Aorta (tissue), 5 donors: Measurements from ENCODE around the gene GNAO1. TPM values are rescaled to one million over a fixed set of nuclear protein-coding genes. Genes with fewer than 3 reads are reported as not detected.

ENCODE experiments used
- ATAC-seq: fragments of 200-7000 bp; cut with Tn5 transposase; one replicate; pipeline ENCODE4 v1.9.1; 2022; ENCODE audit warnings: moderate library complexity; ENCODE audit not compliant: low FRiP score
- DNase-seq, 2 donors: peaks; one replicate each; pipeline ENCODE4 v3.0.0-alpha.2; 2020
- H3K27ac ChIP-seq, 2 donors: one replicate each; pipeline ENCODE4 v1.5.1; 2013; ENCODE audit warnings: low read length in 2 of 2, mild to moderate bottlenecking in 2 of 2, moderate library complexity in 2 of 2, control low read depth in 1 of 2, inconsistent platforms in 1 of 2, low read depth in 1 of 2
- H3K27me3 ChIP-seq, 2 donors: one replicate each; pipeline ENCODE4 v1.6.1; 2013; ENCODE audit warnings: control low read depth in 1 of 2, low read length in 1 of 2, mild to moderate bottlenecking in 1 of 2, moderate library complexity in 1 of 2; ENCODE audit not compliant: insufficient read depth in 2 of 2, control insufficient read depth in 1 of 2
- H3K36me3 ChIP-seq, 2 donors: one replicate each; pipeline ENCODE4 v1.6.1; 2013; ENCODE audit warnings: control low read depth in 1 of 2, low read length in 1 of 2, mild to moderate bottlenecking in 1 of 2; ENCODE audit not compliant: insufficient read depth in 2 of 2, control insufficient read depth in 1 of 2
- H3K4me1 ChIP-seq, 2 donors: one replicate each; pipeline ENCODE4 v1.6.1; 2013; ENCODE audit warnings: low read length in 2 of 2, control low read depth in 1 of 2, mild to moderate bottlenecking in 1 of 2, moderate library complexity in 1 of 2; ENCODE audit not compliant: insufficient read depth in 2 of 2, control insufficient read depth in 1 of 2
- H3K4me3 ChIP-seq, 2 donors: one replicate each; pipeline ENCODE4 v1.5.1; 2013; ENCODE audit warnings: low read length in 2 of 2, control low read depth in 1 of 2, mild to moderate bottlenecking in 1 of 2
- H3K9me3 ChIP-seq: one replicate; pipeline ENCODE4 v1.6.1; 2013; ENCODE audit warnings: mild to moderate bottlenecking, low read length; ENCODE audit not compliant: control insufficient read depth
- WGBS, 2 donors: extraction: QIAGEN DNeasy Blood & Tissue Kit; methylation state at CpG; one replicate each; pipeline ENCODE4 v1.1.7; 2013; 5-methylcytosine and 5-hydroxymethylcytosine counted together
- intact Hi-C, 2 donors: fragments of 100-400 bp; cut with DNase I; formaldehyde crosslinking; loops; one replicate each; pipeline versions ENCODE4 v1.14.2 to v1.15.0; 2022
- polyA plus RNA-seq, 2 donors: library from polyadenylated mRNA; stranded (reverse); fragments of 200-250 nt; gene quantifications; one replicate each; pipeline ENCODE4 v1.2.3, GENCODE V29; 2013
- total RNA-seq, 2 donors: library from RNA; stranded (reverse); fragmentation: NEBNext Ultra II Directional; extraction: Animal tissue kit (Norgen Biotek cat#: 25700); gene quantifications; one replicate each; pipeline ENCODE4 v1.2.1, GENCODE V29; 2021
- donor health status: healthy with polysubstance abuse.
- donor health status: Bipolar disorder and iron deficiency.
- donor health status: DM: no; HTN: no; CAD: no.
- donor health status: DM: no; HTN: no; CAD: no.
- donor health status: DM: yes; HTN: yes; CAD: no.

GNAO1 gene
- total and polyA plus RNA-seq, 4 donors = 0.63 to 16.2 (median 4.2) TPM

DNA sequence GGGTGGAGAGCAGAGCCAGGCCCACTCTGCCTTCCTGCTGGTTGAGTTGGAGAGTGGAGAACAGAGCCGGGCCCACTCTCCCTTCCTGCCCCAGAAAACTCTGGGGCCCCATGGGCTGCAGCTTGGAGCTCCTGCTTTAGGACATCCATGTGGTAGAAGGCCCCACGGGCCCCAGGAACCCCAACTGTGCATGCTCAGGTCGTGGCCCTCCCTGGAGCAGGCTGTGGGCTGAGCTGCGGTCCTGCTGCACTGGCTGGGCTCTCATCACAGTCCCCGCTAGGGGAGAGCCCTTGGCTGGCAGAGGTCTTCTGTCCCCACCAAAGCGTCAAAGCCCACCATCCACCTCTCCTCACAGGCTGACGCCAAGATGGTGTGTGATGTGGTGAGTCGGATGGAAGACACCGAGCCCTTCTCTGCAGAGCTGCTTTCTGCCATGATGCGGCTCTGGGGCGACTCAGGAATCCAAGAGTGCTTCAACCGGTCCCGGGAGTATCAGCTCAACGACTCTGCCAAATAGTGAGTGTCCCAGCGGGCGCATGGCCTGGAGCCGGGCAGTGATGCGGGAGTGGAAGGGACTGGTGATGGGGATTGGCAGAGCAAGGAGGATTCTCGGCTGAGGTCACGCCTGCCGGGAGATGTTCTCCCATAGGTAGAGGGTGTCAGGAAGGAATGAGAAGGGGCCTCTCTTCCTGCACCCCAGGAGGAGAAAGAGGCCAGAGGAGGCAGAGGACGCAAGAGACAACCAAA, 137.2 kb downstream of the GNAO1 start:
- WGBS, 2 donors = 91 to 93% methylated on average over 22 of the region's 22 CpGs
- Histone ChIP-seq H3K27ac (no peak overlapping the region), H3K9me3 (no peaks in the 10 kb centered on the region), H3K4me3 (no peak overlapping the region), H3K36me3 (no peaks in the 10 kb centered on the region), H3K27me3 (no peaks in the 10 kb centered on the region), H3K4me1 (no peaks in the 10 kb centered on the region)
- no peak for DNase-seq
- ATAC-seq = no peak
- intact Hi-C loops = no loop called here

DNA sequence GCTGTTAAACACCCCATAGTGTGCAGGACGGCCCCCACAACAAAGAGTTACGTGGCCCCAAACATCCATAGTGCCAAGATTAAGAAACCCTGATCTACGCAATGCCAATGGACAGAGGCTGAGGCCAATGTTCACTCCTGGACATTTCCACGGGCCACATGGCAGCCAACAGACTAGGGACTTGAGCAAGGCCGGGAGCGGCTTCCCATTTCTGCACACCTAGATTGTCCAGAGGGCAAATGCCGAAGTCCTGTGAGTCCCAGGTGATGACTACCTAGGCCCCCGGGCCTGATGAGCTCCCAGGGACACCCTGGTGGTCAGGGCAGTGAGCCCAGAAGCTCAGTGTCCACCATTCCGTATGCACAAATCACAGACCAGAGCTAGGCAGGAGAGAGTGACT, 138.6 kb downstream of the GNAO1 start:
- Histone ChIP-seq H3K9me3 (no peaks in the 10 kb centered on the region), H3K27me3 (no peaks in the 10 kb centered on the region), H3K4me1 (no peaks in the 10 kb centered on the region), H3K27ac (no peak overlapping the region), H3K36me3 (no peaks in the 10 kb centered on the region), H3K4me3 (no peak overlapping the region)
- ATAC-seq = no peak
- WGBS, 2 donors = 88 to 89% methylated on average over 9 of the region's 9 CpGs
- no peak for DNase-seq
- intact Hi-C loops = no loop called here

DNA sequence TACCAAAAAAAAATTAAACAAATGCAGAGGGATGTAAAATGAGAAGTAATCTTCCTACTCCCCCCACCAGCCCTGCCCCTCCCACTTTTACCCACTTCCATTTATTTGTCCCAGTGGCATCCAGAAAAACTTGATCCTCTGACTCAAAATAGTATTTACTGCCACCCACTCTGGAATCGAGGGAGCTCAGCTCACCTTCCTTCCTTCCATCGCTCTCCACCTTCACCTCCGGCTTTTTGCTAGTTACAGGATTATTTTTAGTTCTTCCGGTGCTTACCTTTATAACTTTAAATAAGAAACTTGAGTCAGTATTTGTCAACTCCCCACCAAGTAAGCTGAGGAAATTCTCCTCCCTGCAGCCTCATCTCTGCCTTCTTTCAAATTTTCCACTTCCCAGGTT, 139.2 kb downstream of the GNAO1 start:
- ATAC-seq (no peak), DNase-seq (no peak)
- intact Hi-C loops = no loop called here
- H3K36me3 ChIP-seq = no peaks in the 10 kb centered on the region
- no peaks in the 10 kb centered on the region for H3K9me3 ChIP-seq
- no peak overlapping the region for H3K27ac ChIP-seq
- WGBS, 2 donors = 89 to 94% methylated on average over 4 of the region's 4 CpGs
- H3K4me3 ChIP-seq = no peak overlapping the region
- no peaks in the 10 kb centered on the region for H3K27me3 ChIP-seq
- H3K4me1 ChIP-seq = no peaks in the 10 kb centered on the region

DNA sequence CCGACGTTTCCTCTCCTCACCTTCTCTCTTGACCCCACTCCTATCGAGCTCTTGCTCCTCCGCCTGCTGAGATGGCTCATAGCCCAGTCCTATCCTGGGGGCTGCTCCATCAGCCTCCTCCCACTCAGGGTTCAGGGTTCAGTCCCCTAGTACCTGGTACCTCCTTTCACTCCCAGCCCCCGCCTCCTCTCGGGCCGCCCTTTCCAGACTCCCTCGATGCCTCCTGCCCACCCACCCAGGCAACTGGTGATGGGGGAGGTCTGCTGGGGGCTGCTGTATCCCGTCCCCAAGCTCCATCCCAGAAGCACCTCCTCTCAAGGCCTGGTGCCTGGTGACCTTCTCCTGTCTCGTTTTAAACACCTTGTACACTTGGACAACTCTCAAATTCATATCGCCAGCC, 140.1 kb downstream of the GNAO1 start:
- Histone ChIP-seq H3K4me3 (no peak overlapping the region), H3K27ac (no peak overlapping the region), H3K9me3 (no peaks in the 10 kb centered on the region), H3K27me3 (no peaks in the 10 kb centered on the region), H3K4me1 (no peaks in the 10 kb centered on the region), H3K36me3 (no peaks in the 10 kb centered on the region)
- DNase-seq (no peak), ATAC-seq (no peak)
- WGBS, 2 donors = 87% methylated on average over 11 of the region's 11 CpGs
- intact Hi-C loops = no loop called here

DNA sequence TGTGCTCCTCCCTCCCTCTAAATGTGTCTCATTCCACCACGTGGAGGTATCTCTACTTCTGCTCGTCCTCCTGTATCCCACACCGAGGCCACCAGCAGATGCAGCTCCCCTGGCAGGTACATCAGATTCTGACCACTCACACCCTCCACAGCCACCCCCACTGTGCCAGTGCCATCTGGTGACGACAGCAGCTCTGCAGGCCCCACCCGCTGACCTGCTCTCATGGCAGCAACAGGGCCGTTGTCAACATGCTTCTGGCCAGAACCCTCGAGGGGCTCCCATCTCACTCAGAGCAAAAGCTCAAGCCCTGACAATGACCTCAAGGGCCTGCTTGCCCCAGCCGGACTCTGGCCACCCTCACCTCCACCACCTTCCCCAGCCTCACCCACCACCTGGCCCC, 140.6 kb downstream of the GNAO1 start:
- WGBS, 2 donors = 85 to 87% methylated on average over 8 of the region's 8 CpGs
- no peak overlapping the region for H3K27ac ChIP-seq
- no peaks in the 10 kb centered on the region for H3K9me3 ChIP-seq
- H3K4me1 ChIP-seq = no peaks in the 10 kb centered on the region
- no peaks in the 10 kb centered on the region for H3K36me3 ChIP-seq
- DNase-seq = no peak
- H3K4me3 ChIP-seq = no peak overlapping the region
- ATAC-seq = no peak
- intact Hi-C loops = no loop called here
- no peaks in the 10 kb centered on the region for H3K27me3 ChIP-seq

DNA sequence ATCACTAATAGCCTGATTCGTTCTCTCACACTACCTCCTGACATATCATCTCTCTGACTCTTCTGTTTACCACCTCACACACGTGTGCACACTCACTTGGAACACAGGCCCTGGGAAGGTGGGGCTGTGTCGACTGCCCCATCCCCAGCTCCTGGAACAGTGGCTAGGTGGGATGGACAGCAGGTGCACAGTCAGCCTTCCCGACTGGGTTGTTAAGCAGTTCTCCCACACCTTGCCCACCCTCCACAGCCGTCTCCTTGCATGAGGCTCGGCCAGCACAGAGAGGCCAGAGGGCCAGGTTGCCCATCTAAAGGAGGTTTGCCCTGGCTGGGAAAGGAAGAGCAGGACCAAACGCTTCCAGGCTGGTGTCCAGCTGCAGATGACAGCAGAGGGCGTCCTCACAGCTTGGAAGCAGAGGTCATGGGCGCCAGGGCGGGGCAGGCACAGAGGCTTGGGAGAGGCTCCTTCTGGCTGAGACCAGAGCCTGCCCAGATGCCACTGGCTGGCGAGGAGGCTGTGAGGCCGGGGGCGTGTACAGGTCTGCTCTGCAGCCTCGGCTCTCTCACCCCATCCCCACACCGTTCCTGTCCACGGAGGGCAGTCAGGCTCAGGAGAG, 141.3 kb downstream of the GNAO1 start:
- Histone ChIP-seq H3K27ac (no peak overlapping the region), H3K4me3 (no peak overlapping the region), H3K27me3 (no peaks in the 10 kb centered on the region), H3K36me3 (no peaks in the 10 kb centered on the region), H3K4me1 (no peaks in the 10 kb centered on the region), H3K9me3 (no peaks in the 10 kb centered on the region)
- WGBS, 2 donors = 68 to 79% methylated on average over 16 of the region's 16 CpGs
- intact Hi-C loops = no loop called here
- DNase-seq (peak in 1 of 2 donors; percentile 70), ATAC-seq (peak; percentile 6)

DNA sequence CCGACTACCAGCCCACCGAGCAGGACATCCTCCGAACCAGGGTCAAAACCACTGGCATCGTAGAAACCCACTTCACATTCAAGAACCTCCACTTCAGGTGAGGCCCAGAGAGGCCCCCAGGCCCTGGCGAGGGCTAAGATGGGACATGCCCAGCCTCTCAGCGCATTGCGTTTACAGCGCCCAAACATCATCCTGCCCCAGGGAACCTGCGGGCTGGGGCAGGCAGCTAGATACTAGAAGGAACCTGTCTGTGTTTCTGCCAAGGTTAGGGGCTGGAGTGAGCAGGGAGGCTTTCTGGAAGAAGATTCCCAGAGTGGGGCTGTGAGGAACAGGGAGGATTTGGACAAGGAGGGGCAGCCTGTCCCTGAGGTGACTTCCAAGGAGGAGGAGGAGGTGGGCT, 143.5 kb downstream of the GNAO1 start:
- Histone ChIP-seq H3K4me3 (no peak overlapping the region), H3K36me3 (no peaks in the 10 kb centered on the region), H3K4me1 (no peaks in the 10 kb centered on the region), H3K9me3 (no peaks in the 10 kb centered on the region), H3K27ac (no peak overlapping the region), H3K27me3 (no peaks in the 10 kb centered on the region)
- ATAC-seq (no peak), DNase-seq (no peak)
- intact Hi-C loops = no loop called here
- WGBS, 2 donors = 86 to 91% methylated on average over 9 of the region's 9 CpGs

DNA sequence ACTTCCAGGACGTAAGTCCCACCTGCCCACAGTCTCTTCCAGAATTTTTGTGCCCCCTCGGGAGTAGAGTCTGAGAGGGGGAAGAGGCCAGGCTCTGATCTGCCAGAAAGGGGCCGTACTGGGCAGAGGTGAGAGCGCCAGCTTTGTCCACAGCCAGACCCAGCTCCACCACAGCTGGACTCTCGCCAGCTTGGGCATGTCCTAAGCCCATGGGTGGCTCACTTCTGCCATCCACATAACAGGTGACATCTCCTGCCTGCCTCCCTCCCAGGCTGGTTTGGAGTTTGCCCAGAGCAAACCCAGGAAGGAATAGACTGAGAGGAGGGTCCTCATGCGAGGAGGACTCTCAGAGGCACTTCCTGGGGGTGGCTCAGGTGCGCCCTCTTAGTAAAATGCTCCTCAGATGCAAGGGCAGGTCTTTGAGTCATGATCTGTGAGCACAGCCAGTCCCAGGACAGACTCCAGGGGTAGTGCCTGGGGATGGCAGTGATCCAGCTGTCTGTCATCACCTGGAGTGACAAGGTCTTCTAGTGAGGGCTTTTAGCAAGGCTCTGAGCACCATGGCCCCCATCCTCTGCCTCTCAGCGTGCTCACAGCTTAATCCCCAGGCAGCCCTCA, 144.9 kb downstream of the GNAO1 start:
- Histone ChIP-seq H3K9me3 (no peaks in the 10 kb centered on the region), H3K4me1 (no peaks in the 10 kb centered on the region), H3K36me3 (no peaks in the 10 kb centered on the region), H3K27ac (no peak overlapping the region), H3K4me3 (no peak overlapping the region), H3K27me3 (no peaks in the 10 kb centered on the region)
- ATAC-seq (no peak), DNase-seq (no peak)
- WGBS, 2 donors = 88 to 91% methylated on average over 8 of the region's 8 CpGs
- intact Hi-C loops = no loop called here

DNA sequence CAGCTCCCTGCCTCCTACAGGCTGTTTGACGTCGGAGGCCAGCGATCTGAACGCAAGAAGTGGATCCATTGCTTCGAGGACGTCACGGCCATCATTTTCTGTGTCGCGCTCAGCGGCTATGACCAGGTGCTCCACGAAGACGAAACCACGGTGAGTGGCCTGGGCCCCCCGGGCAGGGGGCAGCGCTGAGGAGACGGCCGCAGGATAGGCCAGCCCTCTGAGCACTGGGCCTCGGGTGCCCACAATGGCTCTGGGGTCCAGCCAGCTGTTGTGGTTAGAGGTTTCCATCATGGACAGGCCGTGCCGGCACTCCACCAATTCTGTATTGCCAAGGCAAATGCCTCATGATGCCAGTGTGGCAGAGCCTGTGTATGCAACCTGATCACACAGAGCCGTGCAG, 145.4 kb downstream of the GNAO1 start:
- 91 to 94% methylated on average over 21 of the region's 21 CpGs for WGBS, 2 donors
- intact Hi-C loops = no loop called here

More for the DNA sequence above, 145.4 kb downstream of the GNAO1 start:
- Histone ChIP-seq H3K36me3 (no peaks in the 10 kb centered on the region), H3K27ac (no peak overlapping the region), H3K9me3 (no peaks in the 10 kb centered on the region), H3K4me3 (no peak overlapping the region), H3K4me1 (no peaks in the 10 kb centered on the region), H3K27me3 (no peaks in the 10 kb centered on the region)
- ATAC-seq = no peak
- peak in 1 of 2 donors; percentile 70 for DNase-seq
